HG03457 (cell line): ENCODE data around the gene TGIF2LY.
"Not testable (repeated sequence)": the region's sequence is repeated elsewhere in the genome, so short reads cannot be mapped to it uniquely, and the experiment has no call there.

ENCODE experiments used
- ATAC-seq: cut with Tn5 transposase; IDR thresholded peaks from one replicate; pipeline ENCODE4 v1.9.1; 2021; ENCODE audit warnings: moderate number of reproducible peaks; ENCODE audit not compliant: unreplicated experiment

The TGIF2LY gene

DNA sequence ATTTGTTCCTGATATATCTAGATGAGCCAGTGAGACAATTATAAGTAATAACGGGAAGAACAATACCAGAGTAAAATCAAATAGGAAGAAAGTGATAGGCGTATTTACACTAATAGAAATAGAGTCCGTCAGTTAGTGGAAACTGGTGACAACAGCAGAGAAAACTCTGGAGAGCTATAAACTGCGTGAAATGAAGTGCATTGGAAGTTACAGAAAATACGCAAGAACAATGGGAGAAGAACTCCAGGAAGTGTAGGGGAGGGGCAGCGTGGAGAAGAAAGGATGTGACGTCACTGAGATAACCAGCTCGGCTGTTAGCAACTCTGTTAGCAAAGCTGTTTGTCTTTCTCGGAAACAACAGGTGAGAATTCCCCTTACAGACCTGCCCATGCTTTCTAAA, at the start of gene TGIF2LY:
TGIF2LY (plus strand) TSS at position 301 of the 400 bp plus-strand sequence. CDS start 178 bp downstream, outside the sequence.
- ATAC-seq = not testable (repeated sequence)
